Mucosa of rectum (tissue), 2 donors: ENCODE measurements around the gene SNAPC3.
A peak's percentile ranks its signal among the peaks of the same experiment; 100 is the strongest.
"Not testable (repeated sequence)": the region's sequence is repeated elsewhere in the genome, so short reads cannot be mapped to it uniquely, and the experiment has no call there.

ENCODE experiments used
- H3K27ac ChIP-seq, 2 donors: one replicate each; pipeline ENCODE4 v1.7.0; 2013; ENCODE audit warnings: inconsistent platforms in 2 of 2, low read depth in 2 of 2, low read length in 2 of 2
- H3K27me3 ChIP-seq, 2 donors: one replicate each; pipeline ENCODE4 v1.7.0; 2013; ENCODE audit warnings: low read length in 2 of 2; ENCODE audit not compliant: control insufficient read depth in 2 of 2, insufficient read depth in 2 of 2
- H3K36me3 ChIP-seq, 2 donors: one replicate each; pipeline ENCODE4 v1.7.0; 2013; ENCODE audit warnings: low read length in 2 of 2; ENCODE audit not compliant: control insufficient read depth in 2 of 2, insufficient read depth in 2 of 2
- H3K4me1 ChIP-seq, 2 donors: one replicate each; pipeline ENCODE4 v1.7.0; 2013; ENCODE audit warnings: low read length in 2 of 2, mild to moderate bottlenecking in 1 of 2; ENCODE audit not compliant: control insufficient read depth in 2 of 2, insufficient read depth in 2 of 2
- H3K4me3 ChIP-seq, 2 donors: one replicate each; pipeline ENCODE4 v1.7.0; 2013; ENCODE audit warnings: low read length in 2 of 2
- H3K9ac ChIP-seq, 2 donors: one replicate each; pipeline ENCODE4 v1.7.0; 2013; ENCODE audit warnings: low read length in 2 of 2, low read depth in 1 of 2, mild to moderate bottlenecking in 1 of 2
- H3K9me3 ChIP-seq, 2 donors: one replicate each; pipeline ENCODE4 v1.7.0; 2013; ENCODE audit warnings: low read length in 2 of 2; ENCODE audit not compliant: control insufficient read depth in 2 of 2
- donor health status: healthy.
- donor health status: Normal muscosa, but diverticular disease.

Gene SNAPC3

GRCh38 chr9:15422372-15423230 is at the start of gene SNAPC3:
Gene SNAPC3, plus strand, starts transcription at chr9:15422876. Its CDS starts 4 bp downstream, at chr9:15422880.
- H3K4me3 ChIP-seq = peak within 1 kb of the TSS; percentile 96 to 97
- peak within 1 kb of the TSS; percentile 95 to 96 for H3K9ac ChIP-seq
- no peaks in the 10 kb centered on the region for H3K9me3 ChIP-seq
- peaks cover 9 to 14% of the 10 kb centered on the region in 2 donors for H3K36me3 ChIP-seq
- peaks cover 19 to 20% of the 10 kb centered on the region in 2 donors for H3K4me1 ChIP-seq
- H3K27me3 ChIP-seq = no peaks in the 10 kb centered on the region
- peak within 1 kb of the TSS; percentile 93 to 95 for H3K27ac ChIP-seq

GRCh38 chr9:15373881-15374280 is 48.8 kb upstream of the SNAPC3 start:
- Histone ChIP-seq H3K27me3 (no peaks in the 10 kb centered on the region), H3K9ac (no peak overlapping the region)

GRCh38 chr9:15374310-15374709 is 48.4 kb upstream of the SNAPC3 start:
- Histone ChIP-seq H3K36me3 (no peaks in the 10 kb centered on the region), H3K9me3 (no peaks in the 10 kb centered on the region), H3K4me3 (no peak overlapping the region), H3K27ac (peak overlapping the region; percentile 66 to 79), H3K27me3 (no peaks in the 10 kb centered on the region), H3K4me1 (peaks cover 22 to 28% of the 10 kb centered on the region in 2 donors), H3K9ac (no peak overlapping the region)

More at GRCh38 chr9:15373881-15374280, 48.8 kb upstream of the SNAPC3 start:
- Histone ChIP-seq H3K9me3 (no peaks in the 10 kb centered on the region), H3K4me1 (peaks cover 22 to 28% of the 10 kb centered on the region in 2 donors), H3K4me3 (no peak overlapping the region), H3K36me3 (no peaks in the 10 kb centered on the region), H3K27ac (peak overlapping the region; percentile 66 to 79)

GRCh38 chr9:15374825-15375224 is 47.9 kb upstream of the SNAPC3 start:
- Histone ChIP-seq H3K4me3 (no peak overlapping the region), H3K9ac (no peak overlapping the region), H3K27me3 (no peaks in the 10 kb centered on the region), H3K36me3 (no peaks in the 10 kb centered on the region), H3K4me1 (peaks cover 22 to 28% of the 10 kb centered on the region in 2 donors), H3K9me3 (no peaks in the 10 kb centered on the region), H3K27ac (peak overlapping the region; percentile 32 to 79)

GRCh38 chr9:15377625-15378540 is 44.8 kb upstream of the SNAPC3 start:
- Histone ChIP-seq H3K9ac (no peak overlapping the region), H3K27me3 (no peaks in the 10 kb centered on the region), H3K4me1 (peaks cover 11 to 12% of the 10 kb centered on the region in 2 donors), H3K27ac (no peak overlapping the region), H3K36me3 (no peaks in the 10 kb centered on the region), H3K4me3 (no peak overlapping the region), H3K9me3 (no peaks in the 10 kb centered on the region)

GRCh38 chr9:15379317-15379716 is 43.4 kb upstream of the SNAPC3 start:
- not testable (repeated sequence) for H3K9me3 ChIP-seq, H3K4me1 ChIP-seq, H3K36me3 ChIP-seq, H3K4me3 ChIP-seq, H3K9ac ChIP-seq, H3K27me3 ChIP-seq
- peak overlapping the region in 1 of 2 donors; percentile 13 for H3K27ac ChIP-seq

- H3K36me3 ChIP-seq, H3K4me1 ChIP-seq, H3K9me3 ChIP-seq, H3K4me3 ChIP-seq, H3K9ac ChIP-seq, H3K27me3 ChIP-seq: not testable (repeated sequence)
- peak overlapping the region in 1 of 2 donors; percentile 13 for H3K27ac ChIP-seq
Measured at GRCh38 chr9:15379888-15380287, 42.8 kb upstream of the SNAPC3 start.

- no peak overlapping the region for H3K27ac ChIP-seq
- H3K27me3 ChIP-seq = no peaks in the 10 kb centered on the region
- H3K36me3 ChIP-seq = no peaks in the 10 kb centered on the region
- H3K4me3 ChIP-seq = no peak overlapping the region
- H3K9me3 ChIP-seq = no peaks in the 10 kb centered on the region
- no peak overlapping the region for H3K9ac ChIP-seq
- H3K4me1 ChIP-seq = no peaks in the 10 kb centered on the region
Measured at GRCh38 chr9:15381491-15381890, 41.2 kb upstream of the SNAPC3 start.

- no peaks in the 10 kb centered on the region for H3K27me3 ChIP-seq
- H3K36me3 ChIP-seq = no peaks in the 10 kb centered on the region
- H3K9ac ChIP-seq = no peak overlapping the region
- H3K9me3 ChIP-seq = no peaks in the 10 kb centered on the region
- H3K4me1 ChIP-seq = peaks cover 11 to 12% of the 10 kb centered on the region in 2 donors
- H3K4me3 ChIP-seq = no peak overlapping the region
- no peak overlapping the region for H3K27ac ChIP-seq
Measured at GRCh38 chr9:15386465-15386864, 36.2 kb upstream of the SNAPC3 start.

- peaks cover 15 to 20% of the 10 kb centered on the region in 2 donors for H3K4me1 ChIP-seq
- H3K27me3 ChIP-seq = no peaks in the 10 kb centered on the region
- no peak overlapping the region for H3K9ac ChIP-seq
- H3K27ac ChIP-seq = peak overlapping the region; percentile 0 to 43
- no peak overlapping the region for H3K4me3 ChIP-seq
- no peaks in the 10 kb centered on the region for H3K36me3 ChIP-seq
- H3K9me3 ChIP-seq = no peaks in the 10 kb centered on the region
Measured at GRCh38 chr9:15389173-15389572, 33.5 kb upstream of the SNAPC3 start.
